K562 (cell line): Measurements from ENCODE around the gene RILP. TPM values are rescaled to one million over a fixed set of nuclear protein-coding genes. Genes with fewer than 3 reads are reported as not detected.

ENCODE experiments used
- BRD4 ChIP-seq: fragments of 200-600 bp; sonication (generic); IDR thresholded peaks from 2 replicates; pipeline ENCODE4 v1.6.1; 2017; ENCODE audit warnings: inconsistent platforms
- C11orf30 ChIP-seq: fragments of 450-650 bp; IDR thresholded peaks from 2 replicates; pipeline ENCODE4 v1.6.1; 2016; ENCODE audit warnings: low read depth, mild to moderate bottlenecking
- CBFA2T3 ChIP-seq: fragments of 450-650 bp; IDR thresholded peaks from 2 replicates; pipeline ENCODE4 v1.6.1; 2017
- CEBPG ChIP-seq, 3 experiments: fragments of 200-800 bp in 1 of 3; sonication (Bioruptor generic) in 1 of 3; sonication (generic) in 1 of 3; formaldehyde crosslinking in 1 of 3; IDR thresholded peaks in 2 of 3; conservative IDR thresholded peaks in 1 of 3; 2 replicates each; pipeline versions ENCODE4 v1.6.1 to v1.8.0; 2016 to 2022; ENCODE audit warnings: missing compliant biosample characterization in 2 of 3, missing genetic modification characterization in 2 of 3, mild to moderate bottlenecking in 1 of 3, missing genetic modification reagents in 1 of 3
- COPS2 ChIP-seq: fragments of 450-650 bp; conservative IDR thresholded peaks from 2 replicates; pipeline ENCODE4 v1.6.1; 2016; ENCODE audit warnings: mild to moderate bottlenecking, moderate library complexity
- E2F3 ChIP-seq: fragments of 250-450 bp; sonication (Bioruptor Pico); IDR thresholded peaks from 2 replicates; pipeline ENCODE4 v1.4.0; 2020; ENCODE audit warnings: mild to moderate bottlenecking
- FOXA3 ChIP-seq, 2 experiments: fragments of 450-650 bp in 1 of 2; sonication (generic) in 1 of 2; formaldehyde crosslinking; IDR thresholded peaks in 1 of 2; conservative IDR thresholded peaks in 1 of 2; 2 replicates each; pipeline versions ENCODE4 v1.4.0 to v1.8.0; 2020 to 2022; ENCODE audit warnings: mild to moderate bottlenecking in 2 of 2, missing genetic modification reagents in 1 of 2
- KLF16 ChIP-seq: IDR thresholded peaks from 2 replicates; pipeline ENCODE4 v1.6.1; 2016; ENCODE audit warnings: antibody characterized with exemption
- LEF1 ChIP-seq: fragments of 450-650 bp; IDR thresholded peaks from 2 replicates; pipeline ENCODE4 v1.6.1; 2016; ENCODE audit warnings: mild to moderate bottlenecking
- MXI1 ChIP-seq: IDR thresholded peaks from 2 replicates; pipeline ENCODE4 v1.6.1; 2011; ENCODE audit warnings: low read depth, mild to moderate bottlenecking, improper control_type of control experiment, low read length
- PRMT5 ChIP-seq: sonication (generic); formaldehyde crosslinking; IDR thresholded peaks from 2 replicates; pipeline ENCODE4 v1.5.0; 2020; ENCODE audit warnings: missing genetic modification reagents
- PTTG1 ChIP-seq: fragments of 450-650 bp; IDR thresholded peaks from 2 replicates; pipeline ENCODE4 v1.6.1; 2016; ENCODE audit warnings: low read depth, mild to moderate bottlenecking, missing genetic modification characterization, missing compliant biosample characterization
- RBFOX2 ChIP-seq: fragments of 200-400 bp; formaldehyde crosslinking; IDR thresholded peaks from 2 replicates; pipeline ENCODE4 v1.6.1; 2017; ENCODE audit warnings: low read depth, mild to moderate bottlenecking, low read length, moderate library complexity
- SRSF7 ChIP-seq: fragments of 200-400 bp; formaldehyde crosslinking; optimal IDR thresholded peaks from 2 replicates; pipeline ENCODE3; 2017; ENCODE audit warnings: mild to moderate bottlenecking, low read depth, low read length
- TCF7L2 ChIP-seq: fragments of 150-350 bp; IDR thresholded peaks from 2 replicates; pipeline ENCODE4 v1.6.1; 2016; ENCODE audit warnings: low read depth, mild to moderate bottlenecking, low read length, moderate library complexity
- XRCC5 ChIP-seq: fragments of 200-400 bp; formaldehyde crosslinking; IDR thresholded peaks from 2 replicates; pipeline ENCODE4 v1.6.1; 2017; ENCODE audit warnings: low read depth, mild to moderate bottlenecking, low read length
- ZBED1 ChIP-seq: IDR thresholded peaks from 2 replicates; pipeline ENCODE4 v1.6.1; 2014
- ZNF717 ChIP-seq: fragments of 250-450 bp; sonication (Bioruptor Pico); IDR thresholded peaks from 2 replicates; pipeline ENCODE4 v1.5.0; 2021
- polyA plus RNA-seq, 8 experiments: library from polyadenylated mRNA; depleted of rRNA in 4 of 8; stranded (reverse) in 5 of 8; unstranded in 3 of 8; fragments of >200 nt; fragmentation: Nextera tagmentation in 2 of 8; fragmentation: Illumina TruSeq in 1 of 8; extraction: Ambion mirVana in 2 of 8; extraction: Trizol in 1 of 8; gene quantifications; 2 replicates each; pipeline versions ENCODE4 v1.2.1 to v1.2.3, GENCODE V29; 2011 to 2014; ENCODE audit warnings: inconsistent platforms in 1 of 8, missing spikeins in 1 of 8
- total RNA-seq, 7 experiments: library from RNA; depleted of rRNA in 6 of 7; stranded (reverse); fragments of >200 nt in 6 of 7; fragmentation: Illumina TruSeq in 2 of 7; extraction: Trizol in 2 of 7; gene quantifications; 2 replicates each; pipeline versions ENCODE4 v1.2.1 to v1.2.3, GENCODE V29; 2011 to 2021; ENCODE audit warnings: low replicate concordance in 1 of 7
- TF ChIP-seq, protein P1 (sequence below), 2 experiments: fragments of 450-650 bp; IDR thresholded peaks; 2 replicates each; pipeline ENCODE4 v1.6.1; 2016
- TF ChIP-seq, protein P2 (sequence below): conservative IDR thresholded peaks from 2 replicates; pipeline ENCODE4 v1.6.1; 2011; ENCODE audit warnings: low read depth, mild to moderate bottlenecking, low read length; ENCODE audit not compliant: control insufficient read depth
- TF ChIP-seq, protein P3 (sequence below): sonication (generic); formaldehyde crosslinking; IDR thresholded peaks from 2 replicates; pipeline ENCODE4 v1.8.1; 2023; ENCODE audit warnings: mild to moderate bottlenecking, missing genetic modification reagents
- TF ChIP-seq, protein P4 (sequence below): sonication (generic); formaldehyde crosslinking; IDR thresholded peaks from 2 replicates; pipeline ENCODE4 v1.8.0; 2022; ENCODE audit warnings: mild to moderate bottlenecking, missing genetic modification reagents, borderline replicate concordance

Gene RILP
- total and polyA plus RNA-seq, 9 of the 15 experiments (the other 6 are each of a cell fraction or from before 2014, with no cell fraction given), result 0.75 to 54.9 (median 27.8) TPM

DNA sequence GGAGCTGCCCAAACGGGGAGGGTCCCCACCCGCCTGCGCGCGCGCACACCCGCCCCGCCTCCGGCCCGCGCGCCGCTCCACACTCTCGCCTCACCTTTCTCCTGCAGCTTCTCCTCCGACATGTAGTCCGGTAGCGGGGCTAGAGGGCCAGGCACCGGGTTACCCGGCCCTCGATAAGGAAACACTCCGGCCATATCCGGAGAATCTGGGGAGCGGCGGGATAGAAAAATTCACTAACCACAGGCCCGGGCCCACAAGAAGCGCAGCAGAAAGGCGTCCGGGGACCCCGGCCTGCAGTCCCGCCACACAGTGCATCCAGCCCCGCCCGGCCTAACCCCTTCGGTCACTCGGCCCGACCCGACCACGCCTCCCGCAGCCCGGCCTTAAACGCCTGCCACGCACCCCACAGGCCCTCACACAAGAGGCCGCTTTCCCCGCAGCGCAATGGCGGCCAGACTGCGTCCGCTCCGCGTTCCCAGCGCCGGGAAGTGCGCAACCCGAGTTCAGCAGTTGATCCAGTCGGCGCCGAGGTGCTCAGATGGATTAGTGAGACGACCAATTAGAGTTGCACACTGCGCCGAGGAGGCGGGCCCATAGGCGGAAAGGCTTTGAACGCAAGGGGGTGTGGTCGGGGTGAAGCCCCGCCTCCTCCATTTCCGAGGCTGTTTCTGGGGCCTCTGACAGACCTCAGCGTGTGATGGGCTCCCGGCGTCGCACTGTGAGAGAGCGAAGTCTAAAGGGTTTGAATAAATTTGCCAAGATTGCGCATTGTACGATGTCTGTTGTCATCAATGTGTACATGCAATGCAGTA is 34.9 kb upstream of the RILP start, which contains the start of gene PRPF8 (continued):
- no peak for TF ChIP-seq COPS2
- TF ChIP-seq FOXA3 (CRISPR knock-in tag; conservative IDR thresholded peaks at IDR 0.05 in 1 of 2, IDR thresholded peaks at IDR 0.05 in 1 of 2), result no peak
- no peak for TF ChIP-seq SRSF7
- TF ChIP-seq RBFOX2, result peak; percentile 94
- no peak for TF ChIP-seq XRCC5
- no peak for TF ChIP-seq CEBPG (CRISPR knock-in tag; IDR thresholded peaks at IDR 0.05)
- no peak for TF ChIP-seq CEBPG (tag; conservative IDR thresholded peaks at IDR 0.05 in 1 of 2, IDR thresholded peaks at IDR 0.05 in 1 of 2)
- peak; percentile 51 for TF ChIP-seq C11orf30
- TF ChIP-seq PRMT5 (CRISPR knock-in tag), result no peak
- TF ChIP-seq MXI1, result no peak
- TF ChIP-seq PTTG1 (tag), result no peak
- TF ChIP-seq ZBED1, result 0 out of 2 replicates have a peak, but pooled peaks have one; percentile 24
- TF ChIP-seq, protein P1, sequence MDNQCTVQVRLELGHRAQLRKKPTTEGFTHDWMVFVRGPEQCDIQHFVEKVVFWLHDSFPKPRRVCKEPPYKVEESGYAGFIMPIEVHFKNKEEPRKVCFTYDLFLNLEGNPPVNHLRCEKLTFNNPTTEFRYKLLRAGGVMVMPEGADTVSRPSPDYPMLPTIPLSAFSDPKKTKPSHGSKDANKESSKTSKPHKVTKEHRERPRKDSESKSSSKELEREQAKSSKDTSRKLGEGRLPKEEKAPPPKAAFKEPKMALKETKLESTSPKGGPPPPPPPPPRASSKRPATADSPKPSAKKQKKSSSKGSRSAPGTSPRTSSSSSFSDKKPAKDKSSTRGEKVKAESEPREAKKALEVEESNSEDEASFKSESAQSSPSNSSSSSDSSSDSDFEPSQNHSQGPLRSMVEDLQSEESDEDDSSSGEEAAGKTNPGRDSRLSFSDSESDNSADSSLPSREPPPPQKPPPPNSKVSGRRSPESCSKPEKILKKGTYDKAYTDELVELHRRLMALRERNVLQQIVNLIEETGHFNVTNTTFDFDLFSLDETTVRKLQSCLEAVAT (IDR thresholded peaks at IDR 0.05), result no peak
- TF ChIP-seq CBFA2T3, result no peak
- TF ChIP-seq TCF7L2, result no peak
- TF ChIP-seq LEF1, result no peak
- TF ChIP-seq, protein P2, sequence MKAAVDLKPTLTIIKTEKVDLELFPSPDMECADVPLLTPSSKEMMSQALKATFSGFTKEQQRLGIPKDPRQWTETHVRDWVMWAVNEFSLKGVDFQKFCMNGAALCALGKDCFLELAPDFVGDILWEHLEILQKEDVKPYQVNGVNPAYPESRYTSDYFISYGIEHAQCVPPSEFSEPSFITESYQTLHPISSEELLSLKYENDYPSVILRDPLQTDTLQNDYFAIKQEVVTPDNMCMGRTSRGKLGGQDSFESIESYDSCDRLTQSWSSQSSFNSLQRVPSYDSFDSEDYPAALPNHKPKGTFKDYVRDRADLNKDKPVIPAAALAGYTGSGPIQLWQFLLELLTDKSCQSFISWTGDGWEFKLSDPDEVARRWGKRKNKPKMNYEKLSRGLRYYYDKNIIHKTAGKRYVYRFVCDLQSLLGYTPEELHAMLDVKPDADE, result peak; percentile 54
- TF ChIP-seq KLF16, result no peak
- TF ChIP-seq ZNF717 (CRISPR knock-in tag), result no peak
- TF ChIP-seq, protein P3, sequence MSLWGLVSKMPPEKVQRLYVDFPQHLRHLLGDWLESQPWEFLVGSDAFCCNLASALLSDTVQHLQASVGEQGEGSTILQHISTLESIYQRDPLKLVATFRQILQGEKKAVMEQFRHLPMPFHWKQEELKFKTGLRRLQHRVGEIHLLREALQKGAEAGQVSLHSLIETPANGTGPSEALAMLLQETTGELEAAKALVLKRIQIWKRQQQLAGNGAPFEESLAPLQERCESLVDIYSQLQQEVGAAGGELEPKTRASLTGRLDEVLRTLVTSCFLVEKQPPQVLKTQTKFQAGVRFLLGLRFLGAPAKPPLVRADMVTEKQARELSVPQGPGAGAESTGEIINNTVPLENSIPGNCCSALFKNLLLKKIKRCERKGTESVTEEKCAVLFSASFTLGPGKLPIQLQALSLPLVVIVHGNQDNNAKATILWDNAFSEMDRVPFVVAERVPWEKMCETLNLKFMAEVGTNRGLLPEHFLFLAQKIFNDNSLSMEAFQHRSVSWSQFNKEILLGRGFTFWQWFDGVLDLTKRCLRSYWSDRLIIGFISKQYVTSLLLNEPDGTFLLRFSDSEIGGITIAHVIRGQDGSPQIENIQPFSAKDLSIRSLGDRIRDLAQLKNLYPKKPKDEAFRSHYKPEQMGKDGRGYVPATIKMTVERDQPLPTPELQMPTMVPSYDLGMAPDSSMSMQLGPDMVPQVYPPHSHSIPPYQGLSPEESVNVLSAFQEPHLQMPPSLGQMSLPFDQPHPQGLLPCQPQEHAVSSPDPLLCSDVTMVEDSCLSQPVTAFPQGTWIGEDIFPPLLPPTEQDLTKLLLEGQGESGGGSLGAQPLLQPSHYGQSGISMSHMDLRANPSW, result no peak
- TF ChIP-seq E2F3, result no peak
- TF ChIP-seq, protein P4, sequence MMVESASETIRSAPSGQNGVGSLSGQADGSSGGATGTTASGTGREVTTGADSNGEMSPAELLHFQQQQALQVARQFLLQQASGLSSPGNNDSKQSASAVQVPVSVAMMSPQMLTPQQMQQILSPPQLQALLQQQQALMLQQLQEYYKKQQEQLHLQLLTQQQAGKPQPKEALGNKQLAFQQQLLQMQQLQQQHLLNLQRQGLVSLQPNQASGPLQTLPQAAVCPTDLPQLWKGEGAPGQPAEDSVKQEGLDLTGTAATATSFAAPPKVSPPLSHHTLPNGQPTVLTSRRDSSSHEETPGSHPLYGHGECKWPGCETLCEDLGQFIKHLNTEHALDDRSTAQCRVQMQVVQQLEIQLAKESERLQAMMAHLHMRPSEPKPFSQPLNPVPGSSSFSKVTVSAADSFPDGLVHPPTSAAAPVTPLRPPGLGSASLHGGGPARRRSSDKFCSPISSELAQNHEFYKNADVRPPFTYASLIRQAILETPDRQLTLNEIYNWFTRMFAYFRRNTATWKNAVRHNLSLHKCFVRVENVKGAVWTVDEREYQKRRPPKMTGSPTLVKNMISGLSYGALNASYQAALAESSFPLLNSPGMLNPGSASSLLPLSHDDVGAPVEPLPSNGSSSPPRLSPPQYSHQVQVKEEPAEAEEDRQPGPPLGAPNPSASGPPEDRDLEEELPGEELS (CRISPR knock-in tag), result no peak; the same call in 1 of the 2 replicates
- 0 out of 2 replicates have a peak, but pooled peaks have one; percentile 29 for TF ChIP-seq BRD4
